SK-N-MC (cell line): ENCODE measurements around the gene IGF2BP3.

Source experiments
- DNase-seq: peaks from one replicate; pipeline ENCODE4 v3.0.0-alpha.2; 2011; ENCODE audit warnings: low read depth, low spot score
- H3K27ac ChIP-seq: fragments of 200-600 bp; sonication (generic); 2 replicates; pipeline ENCODE4 v1.5.1; 2016; ENCODE audit warnings: mixed run types
- H3K36me3 ChIP-seq: fragments of 200-600 bp; sonication (generic); 2 replicates; pipeline ENCODE4 v1.6.1; 2017; ENCODE audit warnings: antibody characterized with exemption, low read length, mixed read lengths; ENCODE audit not compliant: insufficient read depth
- H3K4me3 ChIP-seq: fragments of 200-600 bp; sonication (generic); 2 replicates; pipeline ENCODE4 v1.5.1; 2016
- H3K9ac ChIP-seq: fragments of 200-600 bp; sonication (generic); 2 replicates; pipeline ENCODE4 v1.8.0; 2017; ENCODE audit warnings: mixed run types, mixed read lengths; ENCODE audit not compliant: insufficient read length
- H3K9me3 ChIP-seq: fragments of 200-600 bp; sonication (generic); 2 replicates; pipeline ENCODE4 v1.6.1; 2017; ENCODE audit warnings: low read depth, mild to moderate bottlenecking, antibody characterized with exemption, low read length, moderate library complexity, mixed read lengths
- EZH2 ChIP-seq: fragments of 200-600 bp; sonication (generic); IDR thresholded peaks from one replicate; pipeline ENCODE4 v1.6.1; 2017; ENCODE audit warnings: antibody characterized with exemption
- FOXP2 ChIP-seq: optimal IDR thresholded peaks from 2 replicates; pipeline ENCODE3; 2011; ENCODE audit warnings: mild to moderate bottlenecking, moderate library complexity; ENCODE audit not compliant: insufficient read depth; ENCODE audit errors: extremely low read length, control extremely low read depth
- POLR2AphosphoS5 ChIP-seq: IDR thresholded peaks from 2 replicates; pipeline ENCODE4 v1.6.1; 2012; ENCODE audit warnings: mild to moderate bottlenecking, low read depth, low read length, borderline replicate concordance

Gene IGF2BP3

GRCh38 chr7:23261843-23262452 is 208.3 kb downstream of the IGF2BP3 start:
- Histone ChIP-seq H3K27ac (no peak overlapping the region), H3K4me3 (no peak overlapping the region), H3K36me3 (no peaks in the 10 kb centered on the region), H3K9ac (no peak overlapping the region), H3K9me3 (no peaks in the 10 kb centered on the region)
- peak; percentile 20 for DNase-seq
- TF ChIP-seq FOXP2, result no peak

DNA sequence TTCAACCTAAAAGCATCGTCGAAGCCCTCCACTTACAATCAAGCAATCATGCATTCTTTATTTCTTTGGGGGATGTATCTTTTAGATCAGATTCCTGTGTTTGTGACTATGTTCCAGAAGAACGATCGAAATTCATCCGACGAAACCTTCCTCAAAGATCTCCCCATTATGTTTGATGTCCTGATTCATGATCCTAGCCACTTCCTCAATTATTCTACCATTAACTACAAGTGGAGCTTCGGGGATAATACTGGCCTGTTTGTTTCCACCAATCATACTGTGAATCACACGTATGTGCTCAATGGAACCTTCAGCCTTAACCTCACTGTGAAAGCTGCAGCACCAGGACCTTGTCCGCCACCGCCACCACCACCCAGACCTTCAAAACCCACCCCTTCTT is 209.9 kb downstream of the IGF2BP3 start:
- Histone ChIP-seq H3K4me3 (no peak overlapping the region), H3K9ac (no peak overlapping the region), H3K9me3 (no peaks in the 10 kb centered on the region), H3K27ac (no peak overlapping the region), H3K36me3 (no peaks in the 10 kb centered on the region)
- TF ChIP-seq POLR2AphosphoS5 (no peak), FOXP2 (no peak), EZH2 (no peak)
- DNase-seq, result no peak
